NCI-H2107 treated with DMSO at 0.1 percent for 48 hours (cell line): ENCODE data around the gene NECTIN2.
A peak's percentile ranks its signal among the peaks of the same experiment; 100 is the strongest.
"Not testable (repeated sequence)": the region's sequence is repeated elsewhere in the genome, so short reads cannot be mapped to it uniquely, and the experiment has no call there.

Source experiments
- DNase-seq: peaks from one replicate; lab custom pipeline; 2025; ENCODE audit not compliant: unreplicated experiment; lab: John Stamatoyannopoulos, UW

The NECTIN2 gene

GRCh38 chr19:44816301-44816700 is 29.8 kb upstream of the NECTIN2 start:
- DNase-seq = no peak

DNA sequence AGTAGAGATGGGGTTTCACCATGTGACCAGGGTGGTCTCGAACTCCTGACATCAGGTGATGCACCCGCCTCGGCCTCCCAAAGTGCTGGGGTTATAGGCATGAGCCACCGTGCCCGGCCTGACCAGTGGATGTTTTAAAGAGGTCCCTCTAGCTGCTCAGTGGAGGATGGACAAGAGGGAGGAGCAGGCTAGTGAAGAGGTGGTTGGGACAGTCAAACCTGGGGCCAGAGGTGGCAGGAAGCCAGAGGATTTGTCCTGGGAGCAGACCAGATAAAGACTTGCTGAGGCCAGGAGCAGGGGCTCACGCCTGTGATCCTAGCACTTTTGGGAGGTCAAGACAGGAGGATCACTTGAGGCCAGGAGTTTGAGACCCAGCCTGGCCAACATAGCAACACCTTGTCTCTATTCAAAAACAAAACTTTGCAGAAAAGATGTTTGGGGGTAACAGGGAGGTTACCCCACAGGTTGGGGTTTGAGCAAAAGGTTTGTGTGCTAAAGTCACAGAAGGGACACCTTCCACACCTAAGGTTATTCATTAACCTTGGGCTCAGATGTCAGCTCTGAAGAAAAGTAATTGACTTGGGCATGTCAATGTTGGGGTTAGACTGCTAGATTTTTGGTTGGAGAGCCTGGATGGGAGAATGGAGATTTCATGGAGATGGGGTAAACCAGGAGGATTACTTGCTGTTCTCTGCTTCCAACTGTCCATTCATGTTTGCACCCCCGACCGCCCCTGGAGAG is 28.2 kb upstream of the NECTIN2 start:
- DNase-seq = no peak

DNA sequence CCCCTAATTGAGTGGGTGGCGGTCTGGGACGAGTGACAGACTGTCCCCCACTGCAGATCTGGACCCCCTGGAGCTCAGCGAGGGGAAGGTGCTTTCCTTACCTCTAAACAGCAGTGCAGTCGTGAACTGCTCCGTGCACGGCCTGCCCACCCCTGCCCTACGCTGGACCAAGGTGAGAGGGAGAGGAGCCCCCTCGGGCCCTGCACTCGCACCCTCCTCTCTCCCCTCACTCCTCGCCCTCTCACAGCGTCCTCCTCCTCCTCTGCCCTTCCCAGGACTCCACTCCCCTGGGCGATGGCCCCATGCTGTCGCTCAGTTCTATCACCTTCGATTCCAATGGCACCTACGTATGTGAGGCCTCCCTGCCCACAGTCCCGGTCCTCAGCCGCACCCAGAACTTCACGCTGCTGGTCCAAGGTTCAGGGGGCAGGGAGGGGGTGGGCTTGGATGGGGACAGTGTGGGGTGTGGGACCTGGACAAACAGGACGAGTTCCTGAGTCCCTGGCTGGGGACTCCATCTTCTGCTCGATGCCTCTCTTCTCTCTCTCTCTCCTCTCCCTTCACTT is 27.5 kb upstream of the NECTIN2 start:
- DNase-seq = no peak

DNA sequence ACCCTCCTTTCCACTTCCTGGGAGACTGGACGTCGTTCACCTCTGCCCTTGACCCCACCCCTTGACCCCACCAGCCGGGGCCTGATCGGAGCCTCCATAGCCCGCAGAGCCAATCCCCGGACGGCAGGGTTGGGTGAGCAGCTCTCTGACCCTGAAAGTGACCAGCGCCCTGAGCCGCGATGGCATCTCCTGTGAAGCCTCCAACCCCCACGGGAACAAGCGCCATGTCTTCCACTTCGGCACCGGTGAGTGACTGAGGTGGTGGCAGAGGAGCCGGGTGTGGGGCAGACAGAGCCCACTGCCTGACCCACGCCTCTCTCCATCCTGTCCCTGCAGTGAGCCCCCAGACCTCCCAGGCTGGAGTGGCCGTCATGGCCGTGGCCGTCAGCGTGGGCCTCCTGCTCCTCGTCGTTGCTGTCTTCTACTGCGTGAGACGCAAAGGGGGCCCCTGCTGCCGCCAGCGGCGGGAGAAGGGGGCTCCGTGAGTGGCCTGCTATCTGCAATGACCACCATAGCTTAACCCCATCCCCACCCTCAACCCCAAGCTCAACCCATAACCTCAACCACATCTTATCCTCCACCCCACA is 26.8 kb upstream of the NECTIN2 start:
- no peak for DNase-seq

DNA sequence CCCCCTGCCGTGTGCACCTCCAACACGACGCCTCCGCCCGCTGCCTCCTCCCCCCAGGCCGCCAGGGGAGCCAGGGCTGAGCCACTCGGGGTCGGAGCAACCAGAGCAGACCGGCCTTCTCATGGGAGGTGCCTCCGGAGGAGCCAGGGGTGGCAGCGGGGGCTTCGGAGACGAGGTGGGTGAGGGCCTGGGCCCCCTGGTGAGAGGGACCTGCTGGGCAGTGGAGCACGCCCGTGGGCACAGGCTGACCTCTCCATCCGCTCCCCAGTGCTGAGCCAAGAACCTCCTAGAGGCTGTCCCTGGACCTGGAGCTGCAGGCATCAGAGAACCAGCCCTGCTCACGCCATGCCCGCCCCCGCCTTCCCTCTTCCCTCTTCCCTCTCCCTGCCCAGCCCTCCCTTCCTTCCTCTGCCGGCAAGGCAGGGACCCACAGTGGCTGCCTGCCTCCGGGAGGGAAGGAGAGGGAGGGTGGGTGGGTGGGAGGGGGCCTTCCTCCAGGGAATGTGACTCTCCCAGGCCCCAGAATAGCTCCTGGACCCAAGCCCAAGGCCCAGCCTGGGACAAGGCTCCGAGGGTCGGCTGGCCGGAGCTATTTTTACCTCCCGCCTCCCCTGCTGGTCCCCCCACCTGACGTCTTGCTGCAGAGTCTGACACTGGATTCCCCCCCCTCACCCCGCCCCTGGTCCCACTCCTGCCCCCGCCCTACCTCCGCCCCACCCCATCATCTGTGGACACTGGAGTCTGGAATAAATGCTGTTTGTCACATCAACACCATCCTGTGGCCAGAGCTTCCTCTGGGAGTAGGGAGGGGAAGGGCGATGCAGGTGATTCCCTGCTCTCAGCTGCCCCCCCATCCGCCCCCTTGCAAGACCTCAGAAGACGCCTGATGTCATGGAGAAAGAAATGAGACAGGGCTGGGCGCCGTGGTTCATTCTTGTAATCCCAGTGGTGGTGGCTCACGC is 25.2 kb upstream of the NECTIN2 start:
- no peak for DNase-seq

- no peak for DNase-seq
Observed at GRCh38 chr19:44822177-44822576, 23.9 kb upstream of the NECTIN2 start.

DNA sequence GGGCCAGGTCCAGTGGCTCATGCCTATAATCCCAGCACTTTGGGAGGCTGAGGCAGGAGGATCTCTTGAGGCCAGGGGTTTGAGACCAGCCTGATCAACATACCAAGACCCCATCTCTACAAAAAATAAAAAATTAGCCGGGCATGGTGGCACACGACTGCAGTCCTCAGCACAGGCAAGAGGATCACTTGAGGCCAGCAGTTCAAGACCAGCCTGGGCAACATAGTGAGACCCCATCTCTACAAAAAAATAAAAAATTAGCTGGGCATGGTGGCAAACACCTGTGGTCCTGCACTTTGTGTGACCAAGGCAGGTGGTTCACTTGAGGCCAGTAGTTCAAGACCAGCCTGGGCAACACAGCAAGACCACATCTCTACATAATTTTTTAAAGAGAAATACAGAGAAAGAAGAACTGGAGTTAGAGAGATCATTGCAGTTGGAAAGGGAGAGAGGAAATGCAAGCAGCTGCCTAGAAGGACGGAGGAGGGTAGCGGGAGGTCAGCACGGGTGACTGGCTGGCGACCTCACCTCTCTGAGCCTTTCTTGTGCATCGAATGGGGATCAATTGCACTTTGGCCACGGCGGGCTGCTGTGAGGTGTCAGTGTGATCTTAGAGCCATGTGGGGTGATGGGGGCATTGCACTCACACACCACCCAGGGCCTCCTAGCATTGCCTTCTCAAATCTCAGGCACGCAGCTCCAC is 23.3 kb upstream of the NECTIN2 start:
- DNase-seq = no peak

GRCh38 chr19:44823373-44823698 is 22.8 kb upstream of the NECTIN2 start:
- no peak for DNase-seq

DNA sequence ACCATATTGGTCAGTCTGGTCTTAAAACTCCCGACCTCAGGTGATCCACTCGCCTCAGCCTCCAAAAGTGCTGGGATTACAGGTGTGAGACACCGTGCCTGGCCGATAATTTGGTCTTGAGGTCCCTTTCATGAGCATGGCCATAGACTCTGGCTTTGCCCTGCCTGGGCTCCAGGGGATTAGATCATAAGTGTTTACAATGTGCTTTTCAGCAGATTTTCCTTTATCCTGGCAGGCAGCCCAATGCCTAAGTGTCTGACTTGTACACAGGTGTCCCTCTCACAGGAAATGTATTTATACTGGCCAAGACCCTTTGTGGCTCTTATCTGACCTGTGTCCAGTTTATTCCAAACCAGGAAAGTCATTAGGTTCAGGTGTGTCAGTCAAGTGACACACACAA is 21.3 kb upstream of the NECTIN2 start:
- no peak for DNase-seq

- DNase-seq = not testable (repeated sequence)
Observed at GRCh38 chr19:44832875-44833274, 13.2 kb upstream of the NECTIN2 start.

DNA sequence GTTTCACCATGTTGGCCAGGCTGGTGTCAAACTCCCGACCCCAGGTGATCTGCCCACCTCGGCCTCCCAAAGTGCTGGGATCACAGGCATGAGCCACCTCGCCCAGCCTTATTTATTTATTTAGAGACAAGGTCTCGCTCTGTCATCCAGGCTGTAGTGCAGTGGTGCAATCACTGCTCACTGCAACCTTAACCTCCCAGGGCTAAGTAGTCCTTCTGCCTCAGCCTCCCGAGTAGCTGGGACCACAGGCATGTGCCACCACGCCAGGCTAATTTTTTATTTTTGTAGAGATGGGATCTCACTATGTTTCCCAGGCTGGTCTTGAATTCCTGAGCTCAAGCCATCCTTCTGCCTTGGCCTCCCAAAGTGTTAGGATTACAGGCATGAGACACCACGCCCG is 11.7 kb upstream of the NECTIN2 start:
- not testable (repeated sequence) for DNase-seq

DNA sequence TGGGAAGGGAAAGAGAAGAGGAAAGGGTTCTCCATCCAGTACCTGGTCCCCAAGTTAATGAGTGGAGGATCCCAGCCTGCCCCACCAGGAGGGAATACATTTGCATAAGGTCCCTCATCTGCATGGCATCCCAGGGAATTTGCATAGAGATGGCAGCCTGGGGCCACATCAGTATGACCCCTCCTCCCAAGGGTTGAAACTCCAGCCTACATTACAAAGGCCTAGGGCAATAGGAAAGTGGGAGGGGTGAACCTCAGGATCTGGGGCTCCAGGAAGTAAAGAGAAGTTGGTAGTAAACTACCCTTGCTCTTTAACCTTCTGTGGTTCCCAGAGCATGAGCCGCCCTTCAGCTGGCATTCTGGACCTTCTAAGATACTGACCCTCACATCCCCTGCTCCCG is 6.8 kb upstream of the NECTIN2 start:
- DNase-seq = no peak

DNA sequence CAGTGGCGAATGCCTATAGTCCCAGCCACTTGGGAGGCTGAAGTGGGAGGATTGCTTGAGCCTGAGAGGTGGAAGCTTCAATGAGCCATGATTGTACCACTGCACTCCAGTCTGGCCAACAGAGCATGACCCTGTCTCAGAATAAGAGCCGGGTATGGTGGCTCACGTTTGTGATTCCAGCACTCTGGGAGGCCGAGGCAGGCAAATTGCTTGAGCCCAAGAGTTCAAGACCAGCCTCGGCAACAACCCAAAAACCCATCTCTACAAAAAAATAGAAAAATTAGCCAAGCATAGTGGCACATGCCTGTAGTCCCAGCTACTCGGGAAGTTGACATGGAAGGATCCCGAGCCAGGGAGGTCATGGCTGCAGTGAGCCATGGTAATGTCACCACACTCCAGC is 5.3 kb upstream of the NECTIN2 start:
- no peak for DNase-seq

- no peak for DNase-seq
Observed at GRCh38 chr19:44841231-44841630, 4.9 kb upstream of the NECTIN2 start.

- no peak for DNase-seq
Observed at GRCh38 chr19:44845286-44845611, 848 bp upstream of the NECTIN2 start.

DNA sequence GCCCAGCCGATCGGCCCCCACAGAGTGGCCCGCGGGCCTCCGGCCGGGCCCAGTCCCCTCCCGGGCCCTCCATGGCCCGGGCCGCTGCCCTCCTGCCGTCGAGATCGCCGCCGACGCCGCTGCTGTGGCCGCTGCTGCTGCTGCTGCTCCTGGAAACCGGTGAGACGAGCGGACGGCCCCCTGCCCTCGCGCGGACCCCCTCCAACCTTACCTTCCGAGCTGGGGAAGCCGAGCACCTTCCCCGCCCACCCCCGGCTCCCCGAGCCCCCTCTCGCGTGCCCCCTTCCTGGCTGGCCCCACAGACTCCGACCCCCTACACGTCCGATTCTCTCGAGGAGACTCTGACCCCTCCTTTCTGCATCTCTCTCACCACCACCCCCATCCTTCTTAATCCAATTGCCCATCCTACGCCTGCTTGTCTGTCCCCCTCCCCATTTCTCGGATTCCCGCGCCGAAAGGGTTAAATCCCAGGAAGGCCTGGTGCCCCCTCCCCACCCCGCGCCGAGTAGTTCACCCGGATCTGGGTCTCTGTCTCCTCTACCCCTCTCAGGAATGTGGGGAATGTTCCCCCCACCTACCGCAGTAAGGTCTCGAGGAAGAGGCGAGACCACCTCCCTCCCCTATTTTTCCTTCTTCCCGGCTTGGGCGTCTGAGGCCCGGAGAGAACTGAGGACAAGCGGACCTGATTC is 502 bp downstream of the NECTIN2 start:
- no peak for DNase-seq

- DNase-seq = peak; percentile 6
Observed at GRCh38 chr19:44847144-44848035, 1.3 kb downstream of the NECTIN2 start.

- DNase-seq = no peak
Observed at GRCh38 chr19:44848036-44848811, 2.1 kb downstream of the NECTIN2 start.
